Measurements from ENCODE around the gene CCNF.

The CCNF gene

DNA sequence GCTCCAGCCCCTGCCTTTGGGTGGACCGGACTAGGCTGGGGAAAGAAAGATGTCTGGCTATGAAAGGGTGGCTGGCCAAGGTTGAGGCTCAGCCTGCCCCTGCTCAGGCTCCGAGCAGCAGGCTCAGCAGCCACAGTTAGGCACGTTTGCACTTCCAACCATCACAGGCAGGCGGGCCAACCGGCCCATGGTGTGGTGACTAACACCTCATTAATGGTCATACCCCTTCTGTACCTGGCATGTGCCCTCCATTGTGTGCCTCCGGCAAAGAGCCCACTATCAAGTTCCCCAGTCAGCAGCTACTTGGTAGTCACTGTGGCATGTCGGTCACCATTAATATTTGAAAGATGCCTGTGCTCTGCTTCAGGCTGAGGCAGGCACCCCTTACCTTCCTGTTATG, 52.4 kb downstream of the CCNF start:
- no peak for TF ChIP-seq JUND (IDR thresholded peaks at IDR 0.05; ENCODE audit: low read depth)
- no peak for DNase-seq (ENCODE audit: low read depth in 1 of 2, low spot score in 1 of 2)
- in situ Hi-C loops (cut with HindIII; ENCODE audit: low pct_unique_long_range_greater_than_20kb, low sequenced_read_pairs): no loop called here

DNA sequence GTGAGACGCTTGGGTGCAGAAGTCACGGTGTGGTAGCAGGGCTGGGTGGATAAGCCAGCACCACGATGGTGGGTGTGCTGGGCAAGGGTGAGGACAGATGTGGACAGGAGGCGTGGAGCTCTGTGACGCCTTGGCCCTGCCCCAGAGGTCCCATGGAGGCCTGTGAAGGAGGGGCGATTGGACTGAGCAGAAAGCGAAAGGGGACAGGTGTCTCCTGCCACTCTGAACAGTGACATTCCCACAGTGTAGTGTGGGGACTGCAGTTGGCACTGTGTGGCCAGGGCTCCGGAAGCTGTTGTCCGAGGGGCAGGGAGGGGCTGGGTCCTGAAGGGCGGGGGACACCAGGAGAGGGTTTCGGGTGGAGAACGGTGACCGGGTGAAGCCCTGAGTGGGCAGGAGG, 53.0 kb downstream of the CCNF start:
- TF ChIP-seq JUND (IDR thresholded peaks at IDR 0.05; ENCODE audit: low read depth): no peak
- no peak for DNase-seq (ENCODE audit: low read depth in 1 of 2, low spot score in 1 of 2)
- in situ Hi-C loops (cut with HindIII; ENCODE audit: low pct_unique_long_range_greater_than_20kb, low sequenced_read_pairs): no loop called here

DNA sequence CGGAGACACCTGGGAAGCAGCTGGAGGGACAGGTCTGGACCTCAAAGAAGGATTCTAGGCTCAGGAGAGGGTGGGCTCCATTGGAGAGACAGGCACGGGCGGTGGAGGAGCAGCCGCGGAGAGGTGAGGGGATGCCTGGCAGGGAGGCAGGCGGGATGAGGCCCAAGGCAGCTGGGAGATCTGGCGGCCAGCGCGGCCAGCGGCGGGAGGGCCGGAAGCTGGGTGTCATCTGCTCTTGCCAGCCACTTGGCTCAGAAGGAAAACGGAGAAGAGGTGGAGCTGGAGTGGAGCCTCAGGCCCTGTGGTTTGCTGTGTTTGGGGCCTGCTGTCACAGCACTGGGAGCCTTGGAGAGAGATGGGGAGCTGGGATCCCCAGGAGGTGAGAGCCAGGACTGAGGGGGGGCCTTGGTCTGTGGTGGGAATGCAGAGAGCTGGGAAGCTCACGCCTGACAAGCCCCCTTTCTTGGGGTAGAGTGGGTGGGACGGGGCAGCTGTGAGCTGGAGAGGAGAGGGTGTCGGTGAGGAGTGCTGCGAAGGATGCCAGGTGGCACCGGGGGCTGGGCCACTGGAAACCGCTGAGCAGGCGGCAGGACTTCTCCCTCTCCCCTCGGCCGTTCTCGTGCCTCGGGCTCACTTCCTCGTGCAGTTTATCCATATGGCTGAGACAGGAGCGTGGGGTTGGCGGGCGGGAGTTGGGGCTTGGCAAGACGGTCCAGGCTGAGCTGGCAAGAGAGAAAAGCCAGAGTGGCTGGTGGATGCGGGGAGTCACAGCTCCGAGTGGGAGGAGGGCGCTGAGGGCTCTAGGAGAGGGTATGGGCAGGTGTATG, 53.7 kb downstream of the CCNF start:
- no peak for TF ChIP-seq JUND (IDR thresholded peaks at IDR 0.05; ENCODE audit: low read depth)
- DNase-seq (ENCODE audit: low read depth in 1 of 2, low spot score in 1 of 2): no peak
- in situ Hi-C loops (cut with HindIII; ENCODE audit: low pct_unique_long_range_greater_than_20kb, low sequenced_read_pairs): no loop called here

DNA sequence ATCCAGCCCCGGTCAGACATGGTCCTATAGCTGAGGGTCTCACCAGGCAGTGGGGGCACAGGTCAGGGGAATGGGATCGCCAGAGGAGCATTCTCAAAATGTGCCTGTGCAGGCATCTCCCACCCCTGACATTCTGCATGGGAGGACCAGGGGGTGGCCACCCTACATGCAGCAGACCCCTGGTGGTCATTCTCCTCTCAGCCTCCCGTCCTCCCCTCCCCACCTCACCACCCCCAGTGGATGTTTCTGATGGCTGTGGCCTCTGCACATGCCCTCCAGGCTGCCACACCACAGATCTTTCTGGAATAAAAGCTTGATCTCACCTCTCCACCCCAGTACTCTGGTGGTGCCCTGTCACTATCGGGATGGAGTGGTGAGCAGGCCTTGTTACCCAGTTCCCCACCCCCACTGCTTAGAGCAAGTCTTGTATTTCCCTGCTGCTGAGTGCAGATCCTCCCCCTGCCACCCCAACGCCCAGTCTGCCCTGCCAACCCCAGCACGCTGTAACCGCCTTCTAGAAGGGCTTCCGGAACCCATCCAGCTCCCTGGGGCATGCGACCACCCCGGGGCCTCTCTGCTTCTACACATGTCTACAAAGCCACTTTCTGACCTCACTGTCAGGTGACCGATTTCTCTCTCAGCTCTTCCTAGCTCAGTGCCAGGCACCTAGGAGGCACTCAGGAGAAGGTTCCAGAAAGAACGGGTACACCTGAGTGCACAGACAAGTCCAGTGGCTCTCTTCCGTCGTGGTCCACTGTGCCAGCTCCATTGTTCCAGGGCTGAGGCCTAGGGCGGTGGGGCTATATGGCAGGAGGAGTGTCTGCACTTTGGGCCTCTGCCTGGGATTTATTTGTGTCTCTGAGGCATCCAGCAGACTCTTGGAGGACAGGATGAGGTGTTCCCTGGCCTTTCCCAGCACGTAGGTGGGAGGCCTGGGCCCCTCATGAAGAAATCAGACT, 55.0 kb downstream of the CCNF start:
- in situ Hi-C loops (cut with HindIII; ENCODE audit: low pct_unique_long_range_greater_than_20kb, low sequenced_read_pairs): no loop called here
- TF ChIP-seq JUND (IDR thresholded peaks at IDR 0.05; ENCODE audit: low read depth): no peak

DNA sequence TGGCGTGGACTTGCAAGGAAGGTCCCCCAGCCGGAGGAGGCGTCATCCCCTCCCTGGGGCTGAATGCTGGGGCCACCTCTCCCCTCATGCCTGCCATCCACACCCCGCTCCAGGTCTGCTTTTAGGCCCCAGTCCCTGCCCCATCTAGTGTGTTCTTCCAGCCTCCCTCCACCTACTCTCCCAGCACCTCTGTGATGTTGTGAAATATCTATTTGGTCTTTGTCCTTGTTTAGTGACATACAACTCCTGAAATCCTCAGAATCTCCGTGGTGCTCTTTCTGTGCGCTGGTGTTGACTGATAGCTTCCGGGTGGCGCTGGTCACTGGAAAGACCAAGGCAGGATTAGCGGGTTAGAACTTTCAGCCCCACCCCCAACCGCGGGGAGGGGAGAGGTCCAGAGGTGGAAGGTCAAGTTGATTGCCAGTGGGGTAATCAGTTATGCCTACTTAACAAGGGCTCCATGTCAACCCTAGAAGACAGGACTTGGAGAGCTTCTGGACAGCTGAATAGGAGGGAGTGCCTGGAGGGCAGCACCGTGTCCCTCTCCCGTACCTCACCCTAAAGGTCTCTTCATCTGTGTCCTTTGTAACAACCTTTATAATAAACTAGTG, 55.8 kb downstream of the CCNF start:
- no peak for TF ChIP-seq JUND (IDR thresholded peaks at IDR 0.05; ENCODE audit: low read depth)

More for the DNA sequence above, 55.0 kb downstream of the CCNF start:
- DNase-seq (ENCODE audit: low read depth in 1 of 2, low spot score in 1 of 2): no peak

DNA sequence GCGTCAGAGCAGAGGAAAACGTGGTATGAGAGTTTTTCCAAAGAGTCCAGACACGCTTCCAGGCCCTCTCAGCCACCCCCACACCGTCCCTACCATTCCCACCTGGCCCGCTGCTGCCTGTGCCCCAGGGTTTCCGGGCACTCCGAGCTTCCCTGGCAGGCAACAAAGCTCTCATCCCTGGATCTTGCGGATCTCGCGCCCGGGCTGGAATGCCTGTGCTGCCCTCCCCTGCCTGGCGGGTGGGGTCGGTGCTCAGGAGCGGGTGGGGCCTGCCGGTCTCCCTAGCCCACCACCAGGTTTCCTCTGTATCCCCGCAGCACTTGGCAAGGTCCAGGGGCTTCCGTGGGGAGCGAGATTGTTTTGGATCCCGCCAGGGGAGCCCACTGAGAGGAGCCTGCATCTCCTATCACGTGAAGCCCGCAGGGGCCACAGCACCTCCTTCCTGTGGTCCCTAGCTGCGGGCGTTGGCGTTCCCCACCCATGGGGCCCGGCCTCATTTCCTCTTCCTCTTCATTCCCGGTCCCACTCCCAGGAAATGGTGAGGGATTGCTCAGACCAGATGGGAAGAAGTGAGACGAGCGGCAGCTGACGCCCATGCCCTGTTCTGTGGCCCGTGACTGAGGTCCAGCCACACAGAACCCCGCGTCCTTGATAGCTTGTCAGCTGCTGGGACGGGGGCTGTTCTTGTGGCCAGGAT, 56.7 kb downstream of the CCNF start:
- in situ Hi-C loops (cut with HindIII; ENCODE audit: low pct_unique_long_range_greater_than_20kb, low sequenced_read_pairs): no loop called here
- TF ChIP-seq JUND (IDR thresholded peaks at IDR 0.05; ENCODE audit: low read depth): no peak
- no peak for DNase-seq (ENCODE audit: low read depth in 1 of 2, low spot score in 1 of 2)

More for the DNA sequence above, 55.8 kb downstream of the CCNF start:
- in situ Hi-C loops (cut with HindIII; ENCODE audit: low pct_unique_long_range_greater_than_20kb, low sequenced_read_pairs): no loop called here
- no peak for DNase-seq (ENCODE audit: low read depth in 1 of 2, low spot score in 1 of 2)

DNA sequence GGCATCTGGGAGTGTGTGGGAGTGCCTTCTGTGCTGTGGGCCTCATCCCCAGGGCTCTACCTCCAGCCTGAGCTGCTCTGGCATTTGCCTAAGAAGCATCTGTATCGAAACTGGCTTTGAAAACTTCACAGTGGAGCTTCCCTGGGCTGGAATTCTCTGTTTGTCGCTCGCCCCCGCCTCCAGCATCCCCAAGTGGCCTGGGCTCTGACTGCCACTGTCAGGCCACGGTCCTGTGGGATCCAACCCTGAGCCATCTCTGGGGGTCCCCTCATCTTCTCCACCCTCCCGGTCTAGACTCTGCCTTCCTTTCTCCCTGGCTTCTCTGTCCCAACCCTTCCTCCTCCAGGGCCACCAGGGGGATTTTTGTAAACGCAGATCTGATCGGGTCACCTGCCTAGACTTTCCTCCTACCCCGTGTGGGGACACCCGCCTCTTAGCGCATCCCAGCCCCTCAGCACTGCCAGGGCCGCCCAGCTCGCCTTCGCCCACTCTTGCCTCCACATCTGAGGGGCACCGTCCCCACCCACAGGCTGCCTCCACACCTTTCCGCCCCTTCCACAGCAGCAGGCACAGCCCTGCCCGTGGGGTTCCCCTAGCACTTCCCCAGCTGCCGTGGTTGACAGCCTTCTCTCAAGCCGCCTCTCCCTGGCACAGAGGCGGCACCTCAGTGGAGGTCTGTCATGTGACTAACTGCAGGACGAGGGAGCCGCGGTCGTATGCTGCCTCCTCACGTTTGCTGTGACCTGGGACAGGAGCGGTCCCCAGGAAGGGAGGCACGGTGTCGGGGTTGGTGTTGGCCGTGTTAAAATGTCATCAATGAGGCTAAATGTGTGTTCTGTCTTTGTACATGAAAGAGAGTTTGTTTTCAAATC, 57.6 kb downstream of the CCNF start:
- in situ Hi-C loops (cut with HindIII; ENCODE audit: low pct_unique_long_range_greater_than_20kb, low sequenced_read_pairs): no loop called here
- DNase-seq (ENCODE audit: low read depth in 1 of 2, low spot score in 1 of 2): no peak
- no peak for TF ChIP-seq JUND (IDR thresholded peaks at IDR 0.05; ENCODE audit: low read depth)

DNA sequence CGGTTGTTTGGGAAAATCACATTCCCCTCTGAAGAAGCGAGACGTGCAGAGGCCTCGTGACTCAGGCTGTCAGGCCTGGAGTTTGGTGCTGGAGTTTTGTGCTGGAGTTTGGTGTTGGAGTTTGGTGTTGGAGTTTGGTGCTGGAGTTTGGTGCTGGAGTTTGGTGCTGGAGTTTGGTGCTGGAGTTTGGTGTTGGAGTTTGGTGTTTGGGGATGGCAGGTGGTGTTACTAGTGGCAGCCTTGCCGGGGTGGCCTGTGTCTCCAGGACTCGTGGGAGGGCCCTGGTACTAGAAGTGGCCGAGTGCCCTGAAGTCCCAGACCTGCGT, 58.2 kb downstream of the CCNF start:
- TF ChIP-seq JUND (IDR thresholded peaks at IDR 0.05; ENCODE audit: low read depth): no peak
- in situ Hi-C loops (cut with HindIII; ENCODE audit: low pct_unique_long_range_greater_than_20kb, low sequenced_read_pairs): no loop called here
- no peak for DNase-seq (ENCODE audit: low read depth in 1 of 2, low spot score in 1 of 2)

DNA sequence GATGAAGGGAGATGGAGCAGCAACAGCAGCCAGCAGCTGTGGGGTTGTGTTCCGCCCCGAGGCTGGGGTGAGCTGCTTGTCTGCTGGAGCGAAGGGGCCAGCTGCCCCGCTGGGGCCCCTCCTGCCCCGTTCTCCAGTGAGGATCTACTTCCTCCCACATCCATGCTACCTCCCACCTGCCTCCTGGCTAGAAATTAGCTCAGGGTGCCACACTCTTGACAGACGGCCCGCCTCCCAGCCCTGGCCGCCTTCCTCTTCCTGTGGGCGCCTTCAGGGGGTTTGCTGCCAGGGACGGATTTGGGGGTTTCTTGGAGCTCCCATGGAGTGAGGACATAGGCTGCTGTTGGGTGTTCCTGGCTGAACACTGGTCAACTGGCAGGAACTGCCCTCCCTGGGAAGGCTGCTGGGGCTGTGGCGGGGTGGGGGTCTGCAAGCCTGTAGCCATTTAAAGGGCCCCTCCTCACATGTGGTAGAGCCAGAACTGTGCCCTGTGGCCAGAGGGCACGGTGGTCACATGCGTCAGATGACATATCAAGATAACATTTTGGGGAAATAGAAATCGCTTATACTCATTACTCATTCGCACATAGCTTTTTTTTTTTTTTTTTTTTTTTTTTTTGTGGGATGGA, 58.8 kb downstream of the CCNF start:
- no peak for TF ChIP-seq JUND (IDR thresholded peaks at IDR 0.05; ENCODE audit: low read depth)
- no peak for DNase-seq (ENCODE audit: low read depth in 1 of 2, low spot score in 1 of 2)
- in situ Hi-C loops (cut with HindIII; ENCODE audit: low pct_unique_long_range_greater_than_20kb, low sequenced_read_pairs): no loop called here

DNA sequence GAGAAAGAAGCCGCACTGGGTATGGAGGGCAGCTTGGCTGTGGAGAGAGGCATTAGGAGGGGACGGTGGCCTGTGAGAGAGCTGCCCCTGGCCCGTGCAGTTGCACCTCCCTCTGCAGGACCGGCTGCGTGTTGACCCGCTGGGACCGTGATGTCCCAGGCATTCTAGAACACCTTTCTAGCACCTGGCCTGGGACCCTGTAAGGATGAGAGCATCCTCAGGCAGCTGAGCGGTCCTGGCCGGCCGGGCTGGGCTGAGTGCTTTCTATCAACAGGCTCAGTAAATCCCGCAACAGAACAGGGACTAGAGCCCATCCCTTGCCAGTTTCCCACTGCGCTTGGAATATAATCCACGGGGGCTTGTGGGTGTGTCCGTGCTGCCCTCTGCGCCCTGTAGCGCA, 60.3 kb downstream of the CCNF start:
- in situ Hi-C loops (cut with HindIII; ENCODE audit: low pct_unique_long_range_greater_than_20kb, low sequenced_read_pairs): no loop called here
- no peak for TF ChIP-seq JUND (IDR thresholded peaks at IDR 0.05; ENCODE audit: low read depth)
- no peak for DNase-seq (ENCODE audit: low read depth in 1 of 2, low spot score in 1 of 2)
